CD14-positive monocyte (primary cell): Measurements from ENCODE around the gene CD200R1. TPM values are rescaled to one million over a fixed set of nuclear protein-coding genes. Genes with fewer than 3 reads are reported as not detected.

Source experiments
- DNase-seq, 3 donors: peaks; one replicate each; pipeline ENCODE4 v3.0.0-alpha.2; 2011 to 2022
- H2AFZ ChIP-seq: 2 replicates; pipeline ENCODE4 v1.6.0; 2012; ENCODE audit warnings: mild to moderate bottlenecking, low read depth, low read length, inconsistent platforms; ENCODE audit not compliant: insufficient read depth, poor library complexity, severe bottlenecking
- H3K27ac ChIP-seq, 2 donors: 1 replicate in 1 of 2; 2 replicates in 1 of 2; pipeline ENCODE4 v1.5.1; 2012 to 2013; ENCODE audit warnings: low read length in 2 of 2, control low read depth in 1 of 2, inconsistent platforms in 1 of 2, low read depth in 1 of 2, mild to moderate bottlenecking in 1 of 2
- H3K27me3 ChIP-seq, 2 donors: one replicate each; pipeline versions ENCODE4 v1.6.0 to v1.6.1; 2011 to 2013; ENCODE audit warnings: low read length in 2 of 2; ENCODE audit not compliant: control insufficient read depth in 2 of 2, insufficient read depth in 2 of 2
- H3K36me3 ChIP-seq, 2 donors: replicated peaks in 1 of 2; 1 replicate in 1 of 2; 2 replicates in 1 of 2; pipeline versions ENCODE4 v1.5.1 to v1.6.1; 2012 to 2013; ENCODE audit warnings: low read length in 2 of 2, control low read depth in 1 of 2, inconsistent platforms in 1 of 2, mild to moderate bottlenecking in 1 of 2; ENCODE audit not compliant: insufficient read depth in 2 of 2, control insufficient read depth in 1 of 2
- H3K4me1 ChIP-seq, 2 donors: 1 replicate in 1 of 2; 2 replicates in 1 of 2; pipeline versions ENCODE4 v1.5.1 to v1.6.1; 2012 to 2013; ENCODE audit warnings: low read length in 2 of 2, control low read depth in 1 of 2, inconsistent platforms in 1 of 2, mild to moderate bottlenecking in 1 of 2, moderate library complexity in 1 of 2; ENCODE audit not compliant: insufficient read depth in 2 of 2, control insufficient read depth in 1 of 2
- H3K4me2 ChIP-seq: replicated peaks from 2 replicates; pipeline ENCODE3; 2012; ENCODE audit warnings: low read length, moderate library complexity, mild to moderate bottlenecking; ENCODE audit not compliant: poor library complexity, severe bottlenecking; ENCODE audit errors: extremely low read depth
- H3K4me3 ChIP-seq, 3 experiments: fragments of 200-600 bp in 1 of 3; sonication (generic) in 1 of 3; replicated peaks in 1 of 3; 1 replicate in 2 of 3; 2 replicates in 1 of 3; pipeline ENCODE4 v1.5.1; 2011 to 2013; ENCODE audit warnings: low read length in 3 of 3, mild to moderate bottlenecking in 3 of 3, control low read depth in 2 of 3, low read depth in 2 of 3, inconsistent platforms in 1 of 3, moderate library complexity in 1 of 3
- H3K79me2 ChIP-seq: 2 replicates; pipeline ENCODE4 v1.6.0; 2012; ENCODE audit warnings: mild to moderate bottlenecking, control low read depth, inconsistent platforms, low read length, moderate library complexity; ENCODE audit not compliant: insufficient read depth
- H3K9ac ChIP-seq: 2 replicates; pipeline ENCODE4 v1.6.0; 2017; ENCODE audit warnings: low read length, mild to moderate bottlenecking; ENCODE audit not compliant: insufficient read depth, poor library complexity, severe bottlenecking
- H3K9me3 ChIP-seq, 2 donors: replicated peaks in 1 of 2; 1 replicate in 1 of 2; 2 replicates in 1 of 2; pipeline versions ENCODE4 v1.5.1 to v1.6.1; 2012 to 2013; ENCODE audit warnings: low read length in 2 of 2, control low read depth in 1 of 2; ENCODE audit not compliant: control insufficient read depth in 1 of 2, insufficient read depth in 1 of 2
- H4K20me1 ChIP-seq: 2 replicates; pipeline ENCODE4 v1.6.0; 2012; ENCODE audit warnings: mild to moderate bottlenecking, low read length, control low read depth, moderate library complexity; ENCODE audit not compliant: insufficient read depth
- H3K27ac Mint-ChIP-seq, 7 donors: one replicate each; pipeline ENCODE4 v1.8.0; 2020; ENCODE audit warnings: mild to moderate bottlenecking in 7 of 7, mixed read lengths in 7 of 7, moderate library complexity in 6 of 7, inconsistent platforms in 2 of 7
- H3K27me3 Mint-ChIP-seq, 3 donors: one replicate each; pipeline ENCODE4 v1.8.0; 2021 to 2022; ENCODE audit warnings: low read depth in 3 of 3, mild to moderate bottlenecking in 3 of 3, mixed read lengths in 3 of 3, moderate library complexity in 3 of 3, inconsistent platforms in 1 of 3
- H3K36me3 Mint-ChIP-seq, 2 donors: one replicate each; pipeline ENCODE4 v1.8.0; 2020; ENCODE audit warnings: mixed read lengths in 2 of 2, inconsistent platforms in 1 of 2, mild to moderate bottlenecking in 1 of 2
- H3K4me1 Mint-ChIP-seq: one replicate; pipeline ENCODE4 v1.8.0; 2020; ENCODE audit warnings: mild to moderate bottlenecking, mixed read lengths
- H3K4me3 Mint-ChIP-seq, 2 donors: one replicate each; pipeline ENCODE4 v1.8.0; 2020; ENCODE audit warnings: mild to moderate bottlenecking in 2 of 2, mixed read lengths in 2 of 2, moderate library complexity in 1 of 2
- H3K9me3 Mint-ChIP-seq, 7 donors: one replicate each; pipeline ENCODE4 v1.8.0; 2020 to 2022; ENCODE audit warnings: mixed read lengths in 7 of 7, mild to moderate bottlenecking in 6 of 7, moderate library complexity in 6 of 7, inconsistent platforms in 2 of 7
- CTCF ChIP-seq: fragments of 200-600 bp; IDR thresholded peaks from one replicate; pipeline ENCODE4 v1.8.0; 2022; ENCODE audit warnings: antibody characterized with exemption, mild to moderate bottlenecking
- WGBS: methylation state at CpG from one replicate; pipeline ENCODE4 v1.1.5; 2013; ENCODE audit warnings: missing lambda C conversion rate; ENCODE audit not compliant: insufficient coverage; 5-methylcytosine and 5-hydroxymethylcytosine counted together
- intact Hi-C, 2 donors: fragments of 100-400 bp; cut with micrococcal nuclease; formaldehyde crosslinking; loops; one replicate each; pipeline versions ENCODE4 v1.15.0 to v1.15.1; 2023
- polyA minus RNA-seq: library from RNA; depleted of rRNA, polyadenylated mRNA; stranded (reverse); fragments of >200 nt; gene quantifications from 2 replicates; pipeline ENCODE4 v1.2.3, GENCODE V29; 2012
- polyA plus RNA-seq, 3 donors: library from polyadenylated mRNA; depleted of rRNA in 1 of 3; unstranded in 2 of 3; stranded (reverse) in 1 of 3; fragments of 300-500 nt in 2 of 3; fragments of >200 nt in 1 of 3; fragmentation: Illumina TruSeq in 2 of 3; gene quantifications; 1 replicate in 2 of 3; 2 replicates in 1 of 3; pipeline ENCODE4 v1.2.3, GENCODE V29; 2012 to 2021
- total RNA-seq, 12 experiments: library from RNA in 1 of 12; stranded (reverse) in 1 of 12; fragments of 120-200 nt in 1 of 12; gene quantifications; one replicate each; pipeline ENCODE4 v1.2.4 and lab custom pipeline; 2013 to 2026; ENCODE audit warnings: mixed read lengths in 6 of 12, inconsistent platforms in 1 of 12

CD200R1 gene, protein sequence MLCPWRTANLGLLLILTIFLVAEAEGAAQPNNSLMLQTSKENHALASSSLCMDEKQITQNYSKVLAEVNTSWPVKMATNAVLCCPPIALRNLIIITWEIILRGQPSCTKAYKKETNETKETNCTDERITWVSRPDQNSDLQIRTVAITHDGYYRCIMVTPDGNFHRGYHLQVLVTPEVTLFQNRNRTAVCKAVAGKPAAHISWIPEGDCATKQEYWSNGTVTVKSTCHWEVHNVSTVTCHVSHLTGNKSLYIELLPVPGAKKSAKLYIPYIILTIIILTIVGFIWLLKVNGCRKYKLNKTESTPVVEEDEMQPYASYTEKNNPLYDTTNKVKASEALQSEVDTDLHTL
- 4.9 TPM for total RNA-seq (2013)
- polyA plus RNA-seq (1 to 10 TPM; 1.5 to 9.0 (median 1.6) TPM), polyA minus RNA-seq (1.7 and 2.6 TPM in 2 replicates), total RNA-seq (lab: John Stamatoyannopoulos, UW) (0.12 to 3.0 (median 0.56) reads per million in 11 experiments)

GRCh38 chr3:112974894-112975293 lies at the start of gene CD200R1:
CD200R1 (minus strand) TSS chr3:112975103; CDS start chr3:112974857, 246 bp downstream.
- Histone ChIP-seq H3K79me2 (no peaks in the 10 kb centered on the region), H3K36me3 (no peaks in the 10 kb centered on the region), H3K27me3 (no peaks in the 10 kb centered on the region), H3K4me1 (peaks cover 46 to 54% of the 10 kb centered on the region in 2 donors), H3K9me3 (no peaks in the 10 kb centered on the region), H3K27ac (peak within 1 kb of the TSS; percentile 24 to 70), H3K4me2 (peak within 1 kb of the TSS; percentile 56), H2AFZ (peak within 1 kb of the TSS; percentile 60), H3K4me3 (peak within 1 kb of the TSS; percentile 23 to 55 (median 24)), H4K20me1 (no peaks in the 10 kb centered on the region), H3K9ac (peak within 1 kb of the TSS; percentile 7)
- TF ChIP-seq CTCF, result no peak
- Mint-ChIP-seq H3K36me3 (no peaks in the 10 kb centered on the region), H3K4me3 (peak within 1 kb of the TSS; percentile 57 to 80), H3K4me1 (peaks cover 69% of the 10 kb centered on the region), H3K27ac (peak within 1 kb of the TSS; percentile 73 to 89 (median 86)), H3K27me3 (peaks cover 0 to 2% (median 2%) of the 10 kb centered on the region in 3 donors), H3K9me3 (no peaks in the 10 kb centered on the region)
- WGBS, result 0% methylated on average over 1 of the region's 5 CpGs
- DNase-seq, result peak in 1 of 3 donors; percentile 17
- intact Hi-C loops, result loop anchor here in 1 of 2 donors (5.0 kb wide), 1 partner anchor 333 kb away; the partner anchor contains the start of gene CCDC80

GRCh38 chr3:113021471-113021870 lies 46.6 kb upstream of the CD200R1 start:
- H3K27ac ChIP-seq, result no peak overlapping the region
- Mint-ChIP-seq H3K9me3 (peaks cover 0 to 6% (median 0%) of the 10 kb centered on the region in 7 donors), H3K36me3 (peaks cover 4% of the 10 kb centered on the region in 2 donors), H3K4me1 (peaks cover 23% of the 10 kb centered on the region), H3K27me3 (peaks cover 0 to 2% (median 1%) of the 10 kb centered on the region in 3 donors), H3K27ac (no peak overlapping the region), H3K4me3 (no peak overlapping the region)
- no peak overlapping the region for H2AFZ ChIP-seq
- H3K9me3 ChIP-seq, result no peaks in the 10 kb centered on the region
- H3K79me2 ChIP-seq, result peaks cover 37% of the 10 kb centered on the region
- H3K4me1 ChIP-seq, result peaks cover 19 to 25% of the 10 kb centered on the region in 2 donors
- no peak for TF ChIP-seq CTCF
- H3K27me3 ChIP-seq, result no peaks in the 10 kb centered on the region
- no peak overlapping the region for H3K4me3 ChIP-seq
- H3K9ac ChIP-seq, result no peak overlapping the region
- DNase-seq, result no peak
- intact Hi-C loops, result no loop called here
- H4K20me1 ChIP-seq, result no peaks in the 10 kb centered on the region
- H3K36me3 ChIP-seq, result peaks cover 7 to 10% of the 10 kb centered on the region in 2 donors
- 100% methylated on average over 1 of the region's 2 CpGs for WGBS
- no peak overlapping the region for H3K4me2 ChIP-seq
